Body of pancreas (tissue), 4 donors: ENCODE measurements around the gene GINS2.

Experiments
- POLR2A ChIP-seq, 3 donors: fragments of 450-650 bp; IDR thresholded peaks; one replicate each; pipeline ENCODE4 v1.6.1; 2016; ENCODE audit warnings: antibody characterized with exemption in 3 of 3, mild to moderate bottlenecking in 2 of 3
- TF ChIP-seq, protein P1 (sequence below), 7 experiments: fragments of 450-650 bp in 4 of 7; fragments of 200-600 bp in 3 of 7; sonication (generic) in 3 of 7; IDR thresholded peaks; one replicate each; pipeline ENCODE4 v1.5.1; 2016 to 2019; ENCODE audit warnings: antibody characterized with exemption in 7 of 7

DNA sequence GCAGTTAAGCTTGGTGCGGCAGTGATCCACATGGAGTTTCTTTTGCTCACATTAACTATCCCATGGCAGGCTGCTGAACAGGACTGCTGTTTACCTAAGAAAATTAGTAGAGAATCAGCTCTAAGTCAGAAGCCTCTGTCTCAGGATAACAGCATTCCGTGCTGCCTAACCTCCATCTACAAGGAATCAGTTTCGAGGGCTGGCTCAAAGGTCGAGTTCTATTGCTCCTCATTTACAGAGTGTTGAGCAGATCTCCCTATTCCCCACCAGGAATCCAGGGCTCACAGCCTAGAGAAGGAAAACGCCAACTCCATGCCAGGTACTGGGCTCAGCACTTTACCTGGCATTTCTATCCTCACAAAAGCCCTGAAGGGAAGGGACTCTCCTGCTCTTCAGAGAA is 9.9 kb downstream of the GINS2 start:
- TF ChIP-seq, protein P1, sequence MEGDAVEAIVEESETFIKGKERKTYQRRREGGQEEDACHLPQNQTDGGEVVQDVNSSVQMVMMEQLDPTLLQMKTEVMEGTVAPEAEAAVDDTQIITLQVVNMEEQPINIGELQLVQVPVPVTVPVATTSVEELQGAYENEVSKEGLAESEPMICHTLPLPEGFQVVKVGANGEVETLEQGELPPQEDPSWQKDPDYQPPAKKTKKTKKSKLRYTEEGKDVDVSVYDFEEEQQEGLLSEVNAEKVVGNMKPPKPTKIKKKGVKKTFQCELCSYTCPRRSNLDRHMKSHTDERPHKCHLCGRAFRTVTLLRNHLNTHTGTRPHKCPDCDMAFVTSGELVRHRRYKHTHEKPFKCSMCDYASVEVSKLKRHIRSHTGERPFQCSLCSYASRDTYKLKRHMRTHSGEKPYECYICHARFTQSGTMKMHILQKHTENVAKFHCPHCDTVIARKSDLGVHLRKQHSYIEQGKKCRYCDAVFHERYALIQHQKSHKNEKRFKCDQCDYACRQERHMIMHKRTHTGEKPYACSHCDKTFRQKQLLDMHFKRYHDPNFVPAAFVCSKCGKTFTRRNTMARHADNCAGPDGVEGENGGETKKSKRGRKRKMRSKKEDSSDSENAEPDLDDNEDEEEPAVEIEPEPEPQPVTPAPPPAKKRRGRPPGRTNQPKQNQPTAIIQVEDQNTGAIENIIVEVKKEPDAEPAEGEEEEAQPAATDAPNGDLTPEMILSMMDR (IDR thresholded peaks at IDR 0.05) = no peak
- no peak for TF ChIP-seq POLR2A (IDR thresholded peaks at IDR 0.05)
